SKM-1 (cell line): ENCODE data around the gene TMEM165.

ENCODE experiments used
- DNase-seq: peaks from one replicate; lab custom pipeline; 2025; ENCODE audit not compliant: unreplicated experiment; lab: John Stamatoyannopoulos, UW

Gene TMEM165

GRCh38 chr4:55399581-55399980 is 3.8 kb downstream of the TMEM165 start:
- DNase-seq: no peak

DNA sequence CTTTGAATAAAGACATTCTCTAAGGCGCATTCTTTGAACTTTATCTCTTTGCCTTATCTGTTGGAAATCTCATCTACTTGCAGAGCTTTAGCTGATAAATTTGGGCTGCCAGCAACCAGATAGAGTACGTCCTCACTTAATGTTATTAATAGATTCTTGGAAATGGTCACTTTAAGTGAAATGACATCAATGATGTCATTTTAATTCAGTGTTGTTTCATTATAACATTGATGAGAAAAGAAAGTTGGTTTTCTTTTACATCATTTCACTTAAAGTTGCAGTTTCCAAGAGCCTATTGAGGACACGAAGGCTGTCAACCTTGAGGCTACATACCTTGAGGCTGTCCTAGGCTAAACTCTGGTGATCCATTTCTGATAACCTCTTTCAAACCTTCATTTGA is 9.3 kb downstream of the TMEM165 start:
- no peak for DNase-seq

- no peak for DNase-seq
Observed at GRCh38 chr4:55406545-55406944, 10.8 kb downstream of the TMEM165 start.

- no peak for DNase-seq
Observed at GRCh38 chr4:55407119-55407518, 11.4 kb downstream of the TMEM165 start.

DNA sequence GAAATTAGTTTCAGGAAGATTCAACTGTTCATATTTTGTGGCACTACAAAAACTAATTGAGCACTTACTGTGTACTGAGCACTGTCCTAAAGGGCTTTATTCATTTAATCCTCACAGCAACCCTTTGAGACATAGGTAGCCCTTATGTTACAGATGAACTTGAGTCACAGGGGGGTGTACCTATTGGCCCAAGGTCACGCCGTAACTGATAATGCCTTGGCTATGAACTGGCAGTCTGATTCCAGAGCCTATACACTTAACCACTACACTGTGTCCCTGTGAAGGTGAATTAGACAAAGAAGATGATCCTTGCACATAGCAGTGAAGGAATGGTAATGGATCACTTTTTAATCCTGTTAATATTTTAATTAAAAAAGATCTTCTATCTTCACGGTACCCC is 12.0 kb downstream of the TMEM165 start:
- no peak for DNase-seq

GRCh38 chr4:55409468-55410171 is 13.9 kb downstream of the TMEM165 start:
- no peak for DNase-seq

DNA sequence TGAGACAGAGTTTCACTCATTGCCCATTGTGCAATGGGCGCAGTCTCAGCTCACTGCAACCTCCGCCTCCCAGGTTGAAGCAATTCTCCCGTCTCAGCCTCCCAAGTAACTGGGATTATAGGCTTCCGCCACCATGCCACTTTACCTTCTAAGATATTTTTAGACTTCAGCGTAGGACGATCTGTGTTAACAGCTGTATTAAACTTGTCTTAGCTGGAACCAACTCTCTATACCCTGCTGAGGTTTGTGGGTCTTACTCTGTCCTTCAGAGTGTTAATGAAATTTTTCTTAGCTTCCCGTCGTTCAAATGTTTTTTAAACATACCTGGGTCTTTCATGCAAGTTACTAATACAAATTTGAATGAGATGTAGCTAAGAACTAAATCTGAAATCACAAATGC is 14.7 kb downstream of the TMEM165 start:
- no peak for DNase-seq

DNA sequence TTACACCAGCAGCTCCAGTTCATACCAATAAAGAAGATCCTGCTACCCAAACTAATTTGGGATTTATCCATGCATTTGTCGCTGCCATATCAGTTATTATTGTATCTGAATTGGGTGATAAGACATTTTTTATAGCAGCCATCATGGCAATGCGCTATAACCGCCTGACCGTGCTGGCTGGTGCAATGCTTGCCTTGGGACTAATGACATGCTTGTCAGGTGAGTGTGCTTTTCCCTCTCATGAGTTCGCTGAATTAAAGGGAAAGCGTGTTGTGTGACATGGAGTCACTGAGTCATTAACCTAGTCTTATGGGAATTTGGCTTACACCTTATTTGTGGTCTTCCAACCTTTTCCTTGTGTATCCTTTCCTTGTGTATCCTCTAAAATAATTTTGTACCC is 15.9 kb downstream of the TMEM165 start:
- no peak for DNase-seq

DNA sequence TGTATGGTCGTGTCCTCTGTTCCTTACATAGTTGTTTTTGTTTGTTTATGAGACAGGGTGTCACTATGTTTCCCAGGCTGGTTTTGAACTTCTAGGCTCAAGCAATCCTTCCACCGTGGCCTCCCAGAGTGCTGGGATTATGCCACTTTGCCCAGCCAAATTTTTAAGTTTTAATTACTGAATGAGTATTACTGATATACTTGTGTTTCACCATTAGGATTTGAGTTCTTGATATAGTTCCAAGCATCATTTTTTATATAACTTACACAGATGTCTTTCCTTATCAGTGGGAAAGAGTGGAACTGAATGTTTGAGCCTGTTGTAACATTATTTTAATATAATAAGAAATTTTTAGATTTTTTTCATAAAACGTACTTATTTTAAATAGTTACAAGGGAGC is 20.4 kb downstream of the TMEM165 start:
- DNase-seq: no peak

- no peak for DNase-seq
Observed at GRCh38 chr4:55424791-55425190, 29.0 kb downstream of the TMEM165 start.

GRCh38 chr4:55431710-55432336 is 36.1 kb downstream of the TMEM165 start:
- no peak for DNase-seq

DNA sequence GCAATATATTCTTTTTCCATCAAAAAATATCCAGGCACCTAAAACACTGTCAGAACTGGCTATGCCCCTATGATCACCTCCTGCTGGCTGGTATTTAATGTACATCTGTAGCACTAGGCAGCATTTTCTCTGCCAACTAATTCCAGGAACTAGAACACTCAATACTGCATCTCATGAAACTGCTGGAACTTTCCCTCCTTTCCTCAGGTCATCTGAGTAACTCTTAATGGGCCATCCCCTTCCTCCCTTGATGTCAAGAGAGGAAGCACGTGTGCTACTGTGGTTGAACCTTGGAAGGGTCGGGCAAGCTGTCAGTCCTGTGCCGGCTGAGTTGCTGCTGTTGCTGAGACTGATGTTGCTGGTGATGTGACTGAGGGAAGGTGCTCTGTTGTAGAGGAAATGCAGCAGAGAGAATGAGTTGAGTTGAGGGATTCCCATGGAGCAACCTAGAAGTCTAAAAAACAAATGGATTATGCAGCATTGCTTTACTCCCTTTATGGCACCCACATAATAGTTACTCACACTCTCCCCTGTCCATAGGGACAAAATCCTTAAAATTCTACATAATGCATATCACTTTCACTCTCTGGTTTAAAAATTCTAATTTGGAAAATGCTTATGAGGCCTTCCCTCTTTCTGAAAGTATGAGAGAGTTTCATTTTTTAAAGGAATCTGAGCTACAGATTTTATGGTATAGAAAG is 39.5 kb downstream of the TMEM165 start:
- no peak for DNase-seq

- DNase-seq: no peak
Observed at GRCh38 chr4:55437356-55437796, 41.6 kb downstream of the TMEM165 start.

DNA sequence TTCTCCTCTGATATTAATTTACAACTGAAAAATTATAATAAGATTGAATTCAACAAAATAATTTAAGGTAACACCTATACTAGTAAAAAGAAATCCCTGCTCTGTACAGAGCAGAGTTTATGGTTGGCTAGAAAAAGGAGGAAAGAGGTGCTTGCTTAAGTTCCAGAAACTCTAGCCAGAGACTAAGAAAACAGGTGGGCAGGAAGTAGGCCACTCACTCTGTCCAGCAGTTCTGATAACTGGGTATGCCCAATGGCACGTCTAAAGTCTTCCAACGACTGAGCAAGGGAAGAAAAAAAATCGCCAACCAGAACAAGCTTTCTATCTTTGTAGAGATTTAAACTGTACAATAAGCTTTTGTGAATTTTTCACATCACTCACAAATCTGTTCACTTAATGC is 42.1 kb downstream of the TMEM165 start:
- no peak for DNase-seq

GRCh38 chr4:55438314-55438713 is 42.6 kb downstream of the TMEM165 start:
- no peak for DNase-seq

GRCh38 chr4:55439023-55439422 is 43.3 kb downstream of the TMEM165 start:
- no peak for DNase-seq

GRCh38 chr4:55440786-55441185 is 45.0 kb downstream of the TMEM165 start:
- DNase-seq: no peak

- no peak for DNase-seq
Observed at GRCh38 chr4:55442541-55442940, 46.8 kb downstream of the TMEM165 start.

DNA sequence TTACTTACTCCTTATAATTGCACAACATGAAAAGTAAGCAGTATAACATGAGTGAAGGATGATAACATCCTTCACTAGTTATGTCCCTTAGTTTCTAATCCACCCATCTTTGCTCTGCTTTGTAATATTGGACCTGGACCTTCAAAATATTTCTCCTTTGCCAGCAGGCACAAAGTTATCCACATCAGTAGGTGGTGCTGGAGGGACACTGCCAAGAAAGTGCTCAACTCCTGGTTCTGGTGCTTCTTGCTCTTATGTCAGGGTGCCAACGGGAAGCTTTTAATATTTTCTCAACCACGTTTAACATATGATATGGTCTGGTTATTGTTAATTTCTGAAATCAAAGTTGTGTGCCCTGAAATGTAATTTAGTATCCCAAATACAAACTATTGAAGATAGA is 49.1 kb downstream of the TMEM165 start:
- DNase-seq: no peak

DNA sequence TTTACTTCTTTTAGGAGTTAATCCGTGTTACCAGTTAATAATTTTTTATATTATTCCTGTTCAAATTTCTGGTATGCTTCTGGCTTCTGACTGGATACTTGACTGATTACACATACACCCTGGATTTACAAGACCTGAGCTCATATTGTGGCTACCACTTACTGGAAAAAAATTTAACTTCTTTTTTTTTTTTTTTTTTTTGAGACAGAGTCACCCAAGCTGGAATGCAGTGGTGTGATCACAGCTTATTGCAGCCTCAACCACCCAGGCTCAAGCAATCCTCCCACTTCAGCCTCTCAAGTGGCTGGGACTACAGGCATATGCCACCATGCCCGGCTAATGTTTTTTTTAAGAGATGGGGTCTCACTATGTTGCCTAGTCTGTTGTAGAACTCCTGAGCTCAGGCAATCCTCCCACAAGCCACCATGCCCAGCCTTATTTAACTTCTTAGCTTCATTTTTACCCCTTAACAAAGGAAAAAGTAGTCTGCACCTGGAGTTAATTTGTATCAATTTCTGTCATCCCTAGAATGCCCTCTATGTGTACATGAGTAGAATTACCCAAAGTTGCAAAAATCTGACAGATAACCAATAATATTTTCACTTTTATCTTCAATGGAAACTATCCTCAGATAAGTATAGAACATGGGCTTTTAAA is 50.3 kb downstream of the TMEM165 start:
- DNase-seq: peak; percentile 61

GRCh38 chr4:55446578-55446922 is 50.8 kb downstream of the TMEM165 start:
- no peak for DNase-seq
